GM18909 (cell line): Measurements from ENCODE around the gene ATP6V0B.

Experiments used
- ATAC-seq: cut with Tn5 transposase; IDR thresholded peaks from one replicate; pipeline ENCODE4 v1.9.1; 2021; ENCODE audit warnings: mild to moderate bottlenecking; ENCODE audit not compliant: unreplicated experiment, poor library complexity

Gene ATP6V0B

GRCh38 chr1:44024031-44024902 is 49.5 kb downstream of the ATP6V0B start:
- no peak for ATAC-seq

GRCh38 chr1:44024903-44025525 is 50.3 kb downstream of the ATP6V0B start:
- no peak for ATAC-seq

DNA sequence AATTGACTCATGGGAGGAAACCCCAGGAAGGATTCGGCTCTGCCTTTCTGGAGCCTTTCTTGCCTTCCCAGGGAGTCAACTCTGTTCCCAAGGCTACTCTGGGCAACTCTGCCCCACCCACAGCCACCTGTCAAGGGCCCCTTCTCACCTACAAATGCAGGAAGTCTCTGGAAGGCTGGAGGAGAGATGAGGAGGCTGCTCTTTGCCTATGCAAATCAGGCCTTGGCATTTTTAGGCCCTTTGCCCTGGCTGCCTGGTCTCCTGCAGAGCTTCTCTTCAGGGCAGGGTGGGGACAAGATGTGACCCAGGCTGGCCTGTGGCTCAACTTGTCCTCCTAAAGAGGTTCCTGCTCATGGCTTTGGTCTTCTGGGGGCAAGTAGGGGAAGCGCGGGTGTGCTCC is 51.1 kb downstream of the ATP6V0B start:
- ATAC-seq = no peak

DNA sequence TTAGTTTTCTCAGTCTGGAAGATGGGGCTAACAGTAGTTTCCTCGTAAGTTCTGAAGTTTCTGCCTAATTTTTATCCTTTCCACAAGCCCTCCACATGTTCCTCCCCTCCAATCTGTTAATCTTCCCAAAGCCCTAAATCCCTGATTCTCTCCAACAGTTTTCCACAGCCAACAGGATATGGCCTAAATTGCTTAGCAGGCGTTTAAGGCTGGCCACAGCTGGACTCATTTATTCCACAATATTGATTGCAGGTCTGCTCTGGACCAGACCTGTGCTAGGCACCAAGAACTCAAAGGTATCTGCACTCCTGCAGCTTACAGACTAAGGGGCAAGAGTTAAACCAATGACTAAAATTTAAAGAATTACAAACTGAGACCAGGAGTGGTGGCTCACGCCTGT is 52.6 kb downstream of the ATP6V0B start:
- no peak for ATAC-seq
